ENCODE results near the gene PLSCR4. TPM values are rescaled to one million over a fixed set of nuclear protein-coding genes. Genes with fewer than 3 reads are reported as not detected.
"Not testable (repeated sequence)": the region's sequence is repeated elsewhere in the genome, so short reads cannot be mapped to it uniquely, and the experiment has no call there.

Gene PLSCR4
- total RNA-seq (81.5 and 91.8 TPM in 2 replicates), polyA plus RNA-seq (91.7 and 105 TPM in 2 replicates), polyA minus RNA-seq (157 and 172 TPM in 2 replicates), Bru-seq, nascent RNA (percentile 98 among the genes with signal in this experiment), BruChase-seq, experiment 1, labeled RNA remaining after a 6-hour chase (percentile 93 among the genes with signal in this experiment), BruChase-seq, experiment 2, labeled RNA remaining after a 2-hour chase (percentile 97 among the genes with signal in this experiment)
- polyA plus RNA-seq (2011; cell fraction: cytosol; rRNA removed) = 55.7 and 69.9 TPM in 2 replicates
- 149 and 153 TPM in 2 replicates for polyA plus RNA-seq (2011; cell fraction: nucleus; rRNA removed)
- polyA plus RNA-seq (2012) = 56.7 and 72.9 TPM in 2 replicates
- polyA minus RNA-seq (2011; cell fraction: cytosol; rRNA and poly(A)+ RNA removed) = 3.5 TPM
- polyA minus RNA-seq (2011; cell fraction: nucleus; rRNA and poly(A)+ RNA removed) = 282 and 350 TPM in 2 replicates
- long read RNA-seq, transcript PLSCR4-204 (9 exons, 1,442 nt) = minor isoform, 12 of 115 reads
- long read RNA-seq, transcript PLSCR4-210 (11 exons, 1,375 nt) = minor isoform, 10 of 115 reads
- long read RNA-seq, transcript PLSCR4-201 (9 exons, 3,303 nt) = major isoform, 38 of 115 reads
- long read RNA-seq, partial matches to known transcripts = 19 of 115 reads
- long read RNA-seq, other reads (novel, unspliced or antisense) = 33 of 115 reads

- intact Hi-C loops (cut with micrococcal nuclease) (loop anchor here (1.0 to 2.0 kb wide), 7 partner anchors 24 to 292 kb away; no protein-coding TSS in a partner anchor), dilution Hi-C loops (cut with MboI; ENCODE audit: extremely low pct_ligation_motif_present, low sequenced_read_pairs) (no loop called here)
- Histone ChIP-seq H3K4me2 (ENCODE audit: insufficient read depth, low read length) (peak within 1 kb of the TSS; percentile 87), H3K9me3 (replicated peaks; ENCODE audit: control insufficient read depth, insufficient read depth, low read length) (no peaks in the 10 kb centered on the region), H4K20me1 (replicated peaks; ENCODE audit: control insufficient read depth, extremely low read depth, insufficient read depth, low read length) (no peaks in the 10 kb centered on the region), H3K27me3 (ENCODE audit: control insufficient read depth in 2 of 2, insufficient read depth in 2 of 2, low read length in 2 of 2) (no peaks in the 10 kb centered on the region), H3K4me3 (replicated peaks in 1 of 3; ENCODE audit: insufficient read depth in 1 of 3, low read depth in 1 of 3, low read length in 3 of 3) (peak within 1 kb of the TSS; percentile 94 to 97 (median 96)), H3K27ac (ENCODE audit: insufficient read depth, low read depth, low read length) (peak within 1 kb of the TSS; percentile 77), H2AFZ (ENCODE audit: low read depth, low read length) (peak within 1 kb of the TSS; percentile 73), H3K79me2 (ENCODE audit: control insufficient read depth, insufficient read depth, low read length) (peaks cover 33% of the 10 kb centered on the region), H3K4me1 (ENCODE audit: control insufficient read depth, extremely low read depth, insufficient read depth, low read length) (peaks cover 36% of the 10 kb centered on the region), H3K9ac (replicated peaks; ENCODE audit: extremely low read depth, insufficient read depth, low read length) (peak within 1 kb of the TSS; percentile 94), H3K36me3 (ENCODE audit: control insufficient read depth in 2 of 2, extremely low read depth in 1 of 2, insufficient read depth in 2 of 2, low read length in 2 of 2) (no peaks in the 10 kb centered on the region), H3K9me1 (replicated peaks; ENCODE audit: control insufficient read depth, extremely low read depth, insufficient read depth, low read length) (no peaks in the 10 kb centered on the region)
- BruUV-seq (replicated peaks) = no TSS peak
- CTCF ChIA-PET = interaction anchor here (1.0 to 6.7 kb wide), 3 partner anchors 28 to 76 kb away, joined by 3 to 65 read pairs (median 3); no protein-coding TSS in a partner anchor
- TF ChIP-seq EZH2 (IDR thresholded peaks at IDR 0.05; ENCODE audit: borderline replicate concordance, low read depth, low read length, severe bottlenecking) = no peak
- TF ChIP-seq MAX (IDR thresholded peaks at IDR 0.05; ENCODE audit: insufficient read depth, insufficient read length) = no peak
- TF ChIP-seq POLR2AphosphoS5 (IDR thresholded peaks at IDR 0.05; ENCODE audit: insufficient read depth, low read depth, low read length) = peak; percentile 50
- peak; percentile 35 for TF ChIP-seq POLR2A (IDR thresholded peaks at IDR 0.05; ENCODE audit: low read depth, low read length)
- peak; percentile 54 for TF ChIP-seq GATA2 (IDR thresholded peaks at IDR 0.05; ENCODE audit: insufficient read depth, insufficient read length, low read depth, low read length)
- POLR2A ChIA-PET = interaction anchor here (1.0 kb wide), 1 partner anchor 24 kb away, joined by 3 read pairs; no protein-coding TSS in a partner anchor
- DNase-seq (ENCODE audit: low read depth, low spot score) = peak; percentile 93
- peak; percentile 62 for FAIRE-seq
Observed at GRCh38 chr3:146250449-146251382, at the start of gene PLSCR4. Gene PLSCR4 (minus strand): TSS chr3:146251105. CDS start chr3:146222071, 29,034 bp downstream.

GRCh38 chr3:146293401-146293800 lies 42.5 kb upstream of the PLSCR4 start:
- CTCF ChIA-PET; BruUV-seq (replicated peaks); H4K20me1 ChIP-seq (replicated peaks; ENCODE audit: control insufficient read depth, extremely low read depth, insufficient read depth, low read length); FAIRE-seq; dilution Hi-C loops (cut with MboI; ENCODE audit: extremely low pct_ligation_motif_present, low sequenced_read_pairs); H2AFZ ChIP-seq (ENCODE audit: low read depth, low read length); H3K9ac ChIP-seq (replicated peaks; ENCODE audit: extremely low read depth, insufficient read depth, low read length); H3K4me2 ChIP-seq (ENCODE audit: insufficient read depth, low read length); H3K79me2 ChIP-seq (ENCODE audit: control insufficient read depth, insufficient read depth, low read length); H3K9me3 ChIP-seq (replicated peaks; ENCODE audit: control insufficient read depth, insufficient read depth, low read length); H3K27ac ChIP-seq (ENCODE audit: insufficient read depth, low read depth, low read length); H3K9me1 ChIP-seq (replicated peaks; ENCODE audit: control insufficient read depth, extremely low read depth, insufficient read depth, low read length); H3K36me3 ChIP-seq (ENCODE audit: control insufficient read depth in 2 of 2, extremely low read depth in 1 of 2, insufficient read depth in 2 of 2, low read length in 2 of 2); intact Hi-C loops (cut with micrococcal nuclease); H3K27me3 ChIP-seq (ENCODE audit: control insufficient read depth in 2 of 2, insufficient read depth in 2 of 2, low read length in 2 of 2); DNase-seq (ENCODE audit: low read depth, low spot score); H3K4me1 ChIP-seq (ENCODE audit: control insufficient read depth, extremely low read depth, insufficient read depth, low read length); H3K4me3 ChIP-seq (replicated peaks in 1 of 3; ENCODE audit: insufficient read depth in 1 of 3, low read depth in 1 of 3, low read length in 3 of 3): not testable (repeated sequence)
- POLR2A ChIA-PET = interaction anchor here (0.8 kb wide), 1 partner anchor 70 kb away, joined by 4 read pairs; no protein-coding TSS in a partner anchor
